Mesothelial cell of epicardium (in vitro differentiated cells): ENCODE measurements around the gene NLRX1. TPM values are rescaled to one million over a fixed set of nuclear protein-coding genes. Genes with fewer than 3 reads are reported as not detected.

Experiments
- DNase-seq, 2 experiments: peaks; one replicate each; pipeline ENCODE4 v3.0.0; 2021; ENCODE audit warnings: low spot score in 2 of 2; ENCODE audit not compliant: unreplicated experiment in 2 of 2
- H3K27ac Mint-ChIP-seq: 2 replicates; pipeline ENCODE4 v1.8.0; 2021; ENCODE audit warnings: mixed read lengths
- H3K27me3 Mint-ChIP-seq: 2 replicates; pipeline ENCODE4 v1.8.0; 2021; ENCODE audit warnings: low read depth, mixed read lengths
- H3K36me3 Mint-ChIP-seq: 2 replicates; pipeline ENCODE4 v1.8.0; 2021; ENCODE audit warnings: mixed read lengths
- H3K4me1 Mint-ChIP-seq: 2 replicates; pipeline ENCODE4 v1.8.0; 2021; ENCODE audit warnings: mixed read lengths
- H3K4me3 Mint-ChIP-seq: 2 replicates; pipeline ENCODE4 v1.8.0; 2021; ENCODE audit warnings: mild to moderate bottlenecking, moderate library complexity, mixed read lengths
- H3K9me3 Mint-ChIP-seq: 2 replicates; pipeline ENCODE4 v1.8.0; 2021; ENCODE audit warnings: mixed read lengths
- CTCF ChIP-seq: fragments of 200-600 bp; sonication (generic); IDR thresholded peaks from one replicate; pipeline ENCODE4 v1.5.0; 2021; ENCODE audit warnings: antibody characterized with exemption; ENCODE audit not compliant: unreplicated experiment
- total RNA-seq: library from RNA; stranded (reverse); gene quantifications from 3 replicates; pipeline ENCODE4 v1.2.1, GENCODE V29; 2021

Gene NLRX1
- total RNA-seq, 1 donor from 2014 or later: 21.9 TPM

- Mint-ChIP-seq H3K27ac (peak overlapping the region; percentile 96), H3K36me3 (no peaks in the 10 kb centered on the region), H3K4me3 (peak overlapping the region; percentile 90), H3K27me3 (no peaks in the 10 kb centered on the region), H3K9me3 (no peaks in the 10 kb centered on the region), H3K4me1 (peaks cover 25% of the 10 kb centered on the region)
- TF ChIP-seq CTCF: no peak
- DNase-seq: no peak
Measured at GRCh38 chr11:119205080-119205479, 36.6 kb downstream of the NLRX1 start.

- DNase-seq: peak; percentile 93 to 98
- peak within 1 kb of the TSS; percentile 90 for H3K4me3 Mint-ChIP-seq
- peak; percentile 98 for TF ChIP-seq CTCF
- peaks cover 25% of the 10 kb centered on the region for H3K4me1 Mint-ChIP-seq
- no peaks in the 10 kb centered on the region for H3K9me3 Mint-ChIP-seq
- no peaks in the 10 kb centered on the region for H3K36me3 Mint-ChIP-seq
- H3K27me3 Mint-ChIP-seq: no peaks in the 10 kb centered on the region
- peak within 1 kb of the TSS; percentile 96 for H3K27ac Mint-ChIP-seq
Measured at GRCh38 chr11:119205574-119206510, 37.3 kb downstream of the NLRX1 start, which contains the start of gene CBL. Gene CBL (plus strand): TSS chr11:119206339. CDS start chr11:119206418, 79 bp downstream.

GRCh38 chr11:119206511-119207414 is 38.2 kb downstream of the NLRX1 start:
- no peaks in the 10 kb centered on the region for H3K27me3 Mint-ChIP-seq
- H3K9me3 Mint-ChIP-seq: no peaks in the 10 kb centered on the region
- peaks cover 25% of the 10 kb centered on the region for H3K4me1 Mint-ChIP-seq
- peak overlapping the region; percentile 90 for H3K4me3 Mint-ChIP-seq
- peak overlapping the region; percentile 96 for H3K27ac Mint-ChIP-seq
- no peaks in the 10 kb centered on the region for H3K36me3 Mint-ChIP-seq
- DNase-seq: peak in 1 of 2 experiments; percentile 35
- TF ChIP-seq CTCF: no peak

- no peak for DNase-seq
- no peaks in the 10 kb centered on the region for H3K36me3 Mint-ChIP-seq
- H3K27me3 Mint-ChIP-seq: no peaks in the 10 kb centered on the region
- TF ChIP-seq CTCF: no peak
- peak overlapping the region; percentile 96 for H3K27ac Mint-ChIP-seq
- H3K4me3 Mint-ChIP-seq: peak overlapping the region; percentile 90
- peaks cover 25% of the 10 kb centered on the region for H3K4me1 Mint-ChIP-seq
- no peaks in the 10 kb centered on the region for H3K9me3 Mint-ChIP-seq
Measured at GRCh38 chr11:119207415-119207960, 39.0 kb downstream of the NLRX1 start.

GRCh38 chr11:119209186-119209585 is 40.7 kb downstream of the NLRX1 start:
- H3K27me3 Mint-ChIP-seq: no peaks in the 10 kb centered on the region
- no peak for TF ChIP-seq CTCF
- peaks cover 22% of the 10 kb centered on the region for H3K4me1 Mint-ChIP-seq
- H3K27ac Mint-ChIP-seq: no peak overlapping the region
- no peaks in the 10 kb centered on the region for H3K9me3 Mint-ChIP-seq
- no peak overlapping the region for H3K4me3 Mint-ChIP-seq
- H3K36me3 Mint-ChIP-seq: no peaks in the 10 kb centered on the region
- no peak for DNase-seq
